Forelimb muscle (tissue), 1 donor: ENCODE measurements around the gene UCN. TPM values are rescaled to one million over a fixed set of nuclear protein-coding genes. Genes with fewer than 3 reads are reported as not detected.
"Not testable (repeated sequence)": the region's sequence is repeated elsewhere in the genome, so short reads cannot be mapped to it uniquely, and the experiment has no call there.

Experiments
- DNase-seq: peaks from one replicate; pipeline ENCODE4 v3.0.0-alpha.2; 2013; ENCODE audit warnings: low read depth
- polyA plus RNA-seq: library from polyadenylated mRNA; unstranded; fragments of 120-200 nt; gene quantifications from one replicate; pipeline ENCODE4 v1.2.1, GENCODE V29; 2013; ENCODE audit not compliant: insufficient read length

UCN gene
- polyA plus RNA-seq, 1 donor: 1.9 TPM

DNA sequence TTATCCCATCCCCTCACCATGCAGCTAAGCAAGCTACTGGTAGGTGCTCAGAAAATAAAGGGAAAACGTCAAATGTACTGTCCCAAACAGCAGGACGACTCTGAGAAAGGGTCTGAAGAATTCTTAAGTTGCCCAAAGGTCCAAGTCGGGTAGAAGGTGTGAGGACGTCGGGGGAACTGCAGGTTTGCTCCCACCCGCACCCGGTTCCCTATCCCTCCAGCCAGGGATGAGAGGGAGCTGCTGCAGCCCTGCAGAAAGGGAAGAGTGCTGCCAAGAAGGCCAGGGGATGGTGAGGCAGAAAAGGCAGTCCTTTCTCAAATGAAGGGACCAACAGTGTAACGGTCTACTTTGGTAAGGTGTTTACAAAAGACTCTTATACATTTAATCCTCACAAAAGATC, 6.9 kb upstream of the UCN start:
- DNase-seq: no peak

DNA sequence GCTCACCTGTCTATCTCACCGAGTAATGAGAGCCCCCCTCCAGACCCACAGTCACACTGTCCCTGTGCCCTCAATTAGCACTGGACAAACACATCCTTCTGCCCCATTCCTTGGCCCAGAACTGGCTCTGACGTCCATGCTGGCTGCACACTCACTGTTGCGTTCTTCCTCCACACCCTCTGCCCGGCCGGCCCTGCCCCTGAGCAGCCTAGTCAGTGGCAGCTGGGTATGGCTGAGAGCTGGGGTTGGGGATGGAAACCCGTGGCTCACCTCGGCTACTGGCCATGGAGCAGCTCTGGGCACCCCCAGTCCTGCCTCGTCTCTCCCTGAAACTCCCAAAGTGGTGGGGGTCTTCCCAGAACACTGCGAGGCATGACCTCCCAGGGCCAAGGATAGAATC, 6.5 kb upstream of the UCN start:
- DNase-seq: no peak

DNA sequence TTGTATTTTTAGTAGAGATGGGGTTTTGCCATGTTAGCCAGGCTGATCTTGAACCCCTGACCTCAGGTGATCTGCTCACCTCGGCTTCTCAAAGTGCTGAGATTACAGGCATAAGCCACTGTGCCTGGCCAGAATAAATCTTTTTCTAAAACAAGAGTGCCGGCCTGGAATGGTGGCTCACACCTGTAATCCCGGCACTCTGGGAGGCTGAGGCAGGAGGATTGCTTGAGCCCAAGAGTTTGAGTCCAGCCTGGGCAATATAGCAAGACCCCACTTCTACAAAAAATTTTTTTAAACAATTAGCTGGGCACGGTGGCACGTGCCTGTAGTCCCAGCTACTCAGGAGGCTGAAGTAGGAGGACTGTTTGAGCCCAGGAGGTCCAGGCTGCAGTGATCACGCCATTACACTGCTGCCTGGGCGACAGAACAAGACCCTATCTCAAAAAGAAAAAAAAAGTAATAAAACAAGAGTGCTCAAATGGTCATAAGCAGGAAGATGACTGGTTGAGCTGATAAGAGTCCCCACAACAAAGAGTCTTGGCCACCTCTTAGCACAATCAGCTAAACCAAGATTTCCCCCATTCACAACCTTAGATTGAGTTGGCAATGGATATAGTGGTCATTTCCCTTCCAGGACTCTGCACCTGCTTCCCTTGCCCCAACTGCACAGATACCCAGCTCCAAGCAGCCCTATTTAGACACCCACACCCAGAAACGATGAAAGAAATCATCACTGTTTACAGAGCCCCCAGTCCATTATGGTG, 5.8 kb upstream of the UCN start:
- no peak for DNase-seq

DNA sequence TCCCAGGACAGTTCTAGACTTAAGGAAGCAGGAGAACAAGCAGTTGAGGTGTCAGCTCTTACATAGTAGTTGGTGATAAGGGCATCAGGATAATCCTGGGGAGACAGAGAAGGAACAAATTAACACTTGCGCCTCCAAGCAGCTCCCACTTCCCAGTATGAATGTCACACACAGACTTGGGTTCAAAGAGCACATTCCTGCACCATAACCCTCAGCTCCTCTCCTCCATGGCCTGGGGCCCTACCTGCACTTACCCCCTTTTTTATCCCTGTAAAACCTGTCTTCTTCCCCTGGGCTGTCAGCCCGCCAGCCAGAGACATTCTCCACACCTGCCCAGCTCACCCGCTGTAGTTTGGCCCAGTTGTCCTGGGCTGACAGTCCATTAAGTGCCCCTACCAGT, 3.9 kb upstream of the UCN start:
- DNase-seq: no peak

DNA sequence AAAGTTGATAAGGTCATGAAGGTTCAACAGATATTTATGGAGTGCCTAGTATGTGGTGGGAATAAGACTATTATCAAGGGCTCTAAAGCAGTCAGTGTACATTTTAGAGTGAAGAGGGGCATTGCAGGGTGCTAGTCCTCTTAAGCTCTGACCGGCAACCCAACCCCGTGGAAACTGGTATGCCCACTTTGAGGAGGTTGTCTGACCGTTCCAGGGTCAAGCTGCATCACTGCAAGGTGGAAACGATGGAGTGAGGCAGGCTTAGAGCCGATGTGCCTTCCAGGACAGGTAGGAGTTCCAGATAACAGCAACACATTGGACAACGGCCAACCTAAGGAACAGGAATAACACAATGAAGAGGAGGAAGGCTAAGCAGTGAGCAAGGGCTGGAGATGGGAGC, 1.4 kb upstream of the UCN start:
- no peak for DNase-seq

DNA sequence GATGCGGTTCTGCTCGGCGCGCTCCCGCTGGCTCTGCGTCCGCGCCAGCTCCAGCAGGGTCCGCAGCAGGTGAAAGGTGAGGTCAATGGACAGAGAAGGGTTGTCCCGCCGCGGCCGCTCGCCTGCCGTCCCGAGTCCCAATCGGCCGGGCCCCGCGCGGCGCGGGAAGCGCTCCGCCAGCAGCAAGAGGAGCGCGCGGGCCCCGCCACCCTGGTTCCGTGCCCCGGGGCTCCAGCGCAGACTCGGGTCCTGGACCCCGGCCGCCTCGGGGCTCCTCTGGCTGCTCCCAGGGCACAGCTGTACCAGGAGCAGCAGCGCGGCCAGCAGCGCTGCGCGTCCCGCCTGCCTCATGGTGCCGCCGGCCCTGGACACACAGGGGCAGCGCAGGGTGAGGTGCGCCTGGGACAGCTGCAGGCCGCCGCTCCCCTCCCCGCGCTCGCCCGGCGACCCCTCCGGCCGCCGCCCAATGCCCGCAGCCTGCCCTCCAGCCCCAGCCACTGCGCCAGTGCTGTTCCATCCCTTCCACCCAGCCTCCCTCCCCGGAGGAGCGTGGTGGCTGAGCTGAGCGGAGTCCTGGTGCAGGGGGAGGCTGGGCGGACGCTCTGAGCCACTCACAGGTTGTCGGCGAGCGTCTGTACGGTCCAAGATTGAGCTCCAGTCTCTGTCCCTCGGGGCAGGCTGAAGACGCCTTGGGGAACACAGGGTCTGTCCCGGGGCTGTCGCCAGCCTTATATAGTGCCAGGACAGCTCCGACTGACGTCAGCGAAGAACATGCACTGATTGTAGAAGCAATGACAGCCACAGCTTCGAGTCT, 493 bp downstream of the UCN start:
- no peak for DNase-seq

DNA sequence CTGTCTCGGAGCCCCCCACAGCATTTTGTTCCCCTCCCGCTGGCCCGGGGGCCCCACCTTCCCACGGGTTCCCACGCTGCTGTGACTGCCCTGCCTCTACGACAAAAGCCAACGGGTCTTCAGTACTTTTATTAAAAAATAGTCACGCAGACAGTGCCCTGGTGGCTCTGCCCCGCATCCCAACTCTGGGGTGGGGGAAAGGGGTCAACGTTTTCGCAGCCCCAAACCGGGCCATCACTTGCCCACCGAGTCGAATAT, 1.0 kb downstream of the UCN start:
- DNase-seq: no peak

DNA sequence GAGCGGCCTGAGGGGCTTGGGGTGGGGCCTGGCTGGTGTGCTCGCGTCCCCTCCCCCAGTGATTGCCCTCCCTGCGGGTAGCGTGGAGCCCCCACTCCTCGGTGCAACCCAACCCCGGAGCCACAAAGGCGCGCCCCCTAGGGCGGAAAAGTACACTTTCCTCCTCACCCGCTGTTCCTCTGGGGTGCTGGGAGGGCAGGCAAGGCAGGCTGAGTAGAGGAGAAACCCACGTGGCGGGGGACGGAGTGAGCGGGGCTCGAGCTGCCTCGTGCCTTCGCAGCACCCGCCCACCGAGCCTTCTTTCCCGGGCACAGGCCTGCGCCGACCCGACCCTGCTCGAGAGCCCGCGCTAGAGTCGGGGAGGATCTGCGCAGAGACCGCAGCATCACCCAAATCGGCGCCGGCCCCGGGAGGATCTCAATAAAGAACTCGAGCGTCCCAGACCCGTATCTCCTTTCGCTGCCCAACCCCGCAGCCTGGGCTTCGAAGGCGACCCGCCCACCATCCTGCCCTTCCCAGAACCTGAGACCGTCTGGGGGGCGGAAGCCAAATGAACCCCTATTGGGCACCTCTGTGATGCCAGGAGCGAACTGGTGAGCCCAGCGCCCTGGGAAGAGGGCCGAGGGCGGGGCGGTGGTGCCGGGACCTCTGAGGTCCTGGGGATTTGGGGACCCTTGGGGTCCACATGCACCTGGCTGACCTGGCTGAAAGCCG, 1.5 kb downstream of the UCN start:
- no peak for DNase-seq

DNA sequence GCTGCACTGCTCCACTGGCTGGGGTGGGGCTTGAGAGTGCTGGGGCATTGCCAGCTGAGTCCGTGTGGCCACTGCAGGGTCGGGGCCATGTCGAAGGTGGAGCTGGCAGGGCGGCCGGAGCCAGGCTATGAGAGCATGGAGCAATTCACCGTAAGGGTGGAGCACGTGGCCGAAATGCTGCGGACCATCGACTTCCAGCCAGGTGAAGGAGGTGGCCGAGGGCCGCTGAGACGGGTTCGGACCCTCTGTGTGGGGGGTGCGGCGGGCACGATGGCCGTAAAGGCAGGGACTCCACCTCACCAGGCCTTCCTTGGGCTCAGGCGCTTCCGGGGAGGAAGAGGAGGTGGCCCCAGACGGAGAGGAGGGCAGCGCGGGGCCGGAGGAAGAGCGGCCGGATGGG, 2.1 kb downstream of the UCN start:
- no peak for DNase-seq

DNA sequence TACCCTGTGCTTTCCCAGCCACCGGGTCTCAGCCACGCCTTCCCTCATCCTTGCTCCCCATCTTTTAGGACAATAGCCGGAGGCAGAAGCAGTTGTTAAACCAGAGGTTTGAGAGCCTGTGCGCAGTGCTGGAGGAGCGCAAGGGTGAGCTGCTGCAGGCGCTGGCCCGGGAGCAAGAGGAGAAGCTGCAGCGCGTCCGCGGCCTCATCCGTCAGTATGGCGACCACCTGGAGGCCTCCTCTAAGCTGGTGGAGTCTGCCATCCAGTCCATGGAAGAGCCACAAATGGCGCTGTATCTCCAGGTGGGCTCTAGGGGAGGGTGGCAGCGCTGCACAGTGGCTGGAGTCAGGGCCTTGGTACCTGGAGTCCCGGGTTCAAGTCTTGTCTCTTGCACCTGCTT, 2.7 kb downstream of the UCN start:
- no peak for DNase-seq

DNA sequence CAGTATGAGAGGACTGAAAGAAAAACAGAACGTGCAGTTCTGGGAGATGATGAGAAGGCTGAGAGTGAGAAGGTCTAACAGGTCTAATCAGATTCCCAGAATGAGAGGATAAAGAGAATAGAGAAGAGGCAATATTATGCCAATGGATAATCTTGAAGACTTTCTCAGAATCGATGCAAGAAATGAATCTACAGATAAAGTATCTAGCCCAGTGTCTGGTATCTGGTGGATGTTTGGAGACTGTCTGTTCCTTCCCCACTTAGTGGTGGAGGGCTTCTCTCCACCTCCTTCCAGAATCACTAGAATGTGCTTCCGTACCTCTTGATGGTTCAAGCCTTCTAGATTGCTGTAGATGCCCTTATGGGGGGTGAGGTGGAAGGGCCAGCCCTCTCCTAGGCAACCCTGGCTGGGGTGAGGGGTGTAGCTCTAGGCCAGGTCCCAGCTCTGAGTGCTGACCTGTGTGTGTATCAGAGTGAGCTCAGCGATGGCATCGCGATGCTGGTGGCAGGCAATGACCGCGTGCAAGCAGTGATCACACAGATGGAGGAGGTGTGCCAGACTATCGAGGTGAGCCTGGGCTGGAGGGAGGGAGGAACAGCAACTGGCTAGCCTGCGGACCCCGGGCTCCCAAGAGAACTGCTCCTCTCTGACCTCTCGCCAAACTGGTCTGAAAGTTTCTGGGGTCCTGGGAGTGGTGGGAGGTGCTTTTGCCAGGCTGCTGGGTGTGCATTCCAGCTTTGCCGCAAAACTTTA, 3.6 kb downstream of the UCN start:
- no peak for DNase-seq

DNA sequence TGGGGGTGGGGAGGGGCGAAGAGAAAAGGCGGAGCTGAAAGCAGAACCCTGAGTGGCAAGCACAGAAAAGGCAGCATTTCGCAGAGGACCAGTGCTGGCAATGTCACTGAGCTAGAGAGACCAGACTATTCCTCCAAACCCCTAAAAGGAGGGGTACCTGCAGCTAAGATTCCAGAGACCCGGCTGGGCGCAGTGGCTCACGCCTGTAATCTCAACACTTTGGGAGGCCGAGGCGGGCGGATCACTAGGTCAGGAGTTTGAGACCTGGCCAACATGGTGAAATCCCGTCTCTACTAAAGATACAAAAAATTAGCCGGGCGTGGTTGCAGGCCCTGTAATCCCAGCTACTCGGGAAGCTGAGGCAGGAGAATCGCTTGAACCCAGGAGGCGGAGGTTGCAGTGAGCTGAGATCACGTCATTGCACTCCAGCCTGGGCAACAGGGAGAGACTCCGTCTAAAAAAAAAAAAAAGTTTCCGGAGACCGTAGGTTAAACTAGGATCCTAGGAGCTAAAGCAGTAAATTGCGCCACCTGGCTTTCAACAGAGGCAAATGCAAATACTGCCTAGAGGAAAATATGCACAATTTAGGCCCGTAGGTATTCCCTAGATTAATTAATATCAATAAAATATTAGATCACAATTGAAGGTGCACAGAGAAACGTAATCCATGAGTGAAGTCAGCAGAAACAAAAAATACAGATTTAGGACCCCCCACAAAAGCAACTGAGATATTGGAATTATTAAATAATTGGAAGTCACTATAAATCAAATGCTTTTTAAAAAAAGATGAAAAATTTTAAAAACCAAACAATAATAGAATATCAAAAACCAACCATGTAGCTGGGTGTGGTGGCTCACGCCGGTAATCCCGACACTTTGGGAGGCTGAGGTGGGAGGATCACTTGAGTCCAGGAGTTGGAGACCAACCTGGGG, 4.9 kb downstream of the UCN start:
- no peak for DNase-seq

DNA sequence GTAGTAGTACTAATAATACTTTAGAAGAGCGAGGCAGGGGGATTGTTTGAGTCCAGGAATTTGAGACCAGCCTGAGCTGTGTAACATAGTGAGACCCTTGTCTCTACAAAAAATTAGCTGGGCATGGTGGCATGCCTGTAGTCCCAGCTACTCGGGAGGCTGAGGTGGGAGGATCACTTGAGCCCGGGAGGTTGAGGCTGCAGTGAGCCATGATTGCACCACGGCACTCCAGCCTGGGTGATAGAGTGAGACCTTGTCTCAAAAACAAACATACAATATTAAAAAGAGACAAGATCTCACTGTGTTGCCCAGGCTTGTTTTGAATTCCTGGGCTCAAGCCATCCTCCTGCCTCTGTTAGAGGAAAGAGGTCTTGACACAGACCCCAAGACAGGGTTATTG, 7.6 kb downstream of the UCN start:
- not testable (repeated sequence) for DNase-seq

DNA sequence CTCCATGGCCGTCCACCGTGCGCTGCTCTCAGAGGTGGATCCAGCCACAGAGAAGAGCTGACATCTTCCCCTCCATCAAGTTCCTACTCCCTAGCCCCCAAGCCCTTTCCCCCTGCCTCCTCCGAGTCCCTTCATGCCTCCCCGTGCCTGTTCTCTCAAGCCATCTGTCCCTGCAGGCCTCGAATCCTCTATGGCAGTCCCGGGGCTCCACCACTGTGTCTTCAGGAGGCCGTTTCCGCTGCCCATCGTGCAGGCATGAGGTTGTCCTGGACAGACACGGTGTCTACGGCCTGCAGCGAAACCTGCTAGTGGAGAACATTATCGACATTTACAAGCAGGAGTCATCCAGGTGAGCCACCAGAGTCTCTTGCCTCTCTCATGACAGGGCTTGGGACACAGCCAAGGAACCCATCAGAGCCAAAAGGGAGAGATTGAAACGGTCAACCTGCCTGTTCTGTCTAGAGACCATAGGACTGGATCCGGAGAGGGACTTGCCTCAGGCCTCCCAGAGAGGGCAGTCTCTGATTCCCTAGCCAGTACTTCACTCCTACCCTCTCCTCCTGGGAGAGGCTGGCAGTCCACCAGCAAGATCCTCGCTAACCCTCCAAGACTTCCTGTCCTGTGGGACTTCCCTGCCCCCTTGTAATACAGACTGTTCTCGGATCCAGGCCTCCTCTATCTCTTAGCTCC, 9.7 kb downstream of the UCN start:
- DNase-seq: no peak

DNA sequence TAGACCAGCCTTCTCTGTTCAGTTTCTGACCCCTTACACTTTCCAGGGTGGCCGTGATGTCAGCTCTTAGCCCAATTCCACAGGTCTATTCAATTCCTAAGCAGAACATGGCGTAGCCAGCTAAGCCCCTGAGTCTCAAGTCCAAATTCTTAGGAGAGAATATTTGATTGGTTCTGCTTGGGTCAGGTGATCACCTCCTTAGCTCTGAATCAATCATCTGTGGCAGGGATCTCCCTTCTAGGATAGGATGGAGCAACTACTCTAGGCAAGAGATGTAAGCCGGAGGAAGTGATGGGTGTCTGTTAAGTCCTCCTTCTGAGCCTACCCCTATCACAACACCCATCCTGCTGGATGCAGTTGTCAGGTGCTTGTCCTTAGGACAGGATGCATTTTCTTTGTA, 11.1 kb downstream of the UCN start:
- no peak for DNase-seq

DNA sequence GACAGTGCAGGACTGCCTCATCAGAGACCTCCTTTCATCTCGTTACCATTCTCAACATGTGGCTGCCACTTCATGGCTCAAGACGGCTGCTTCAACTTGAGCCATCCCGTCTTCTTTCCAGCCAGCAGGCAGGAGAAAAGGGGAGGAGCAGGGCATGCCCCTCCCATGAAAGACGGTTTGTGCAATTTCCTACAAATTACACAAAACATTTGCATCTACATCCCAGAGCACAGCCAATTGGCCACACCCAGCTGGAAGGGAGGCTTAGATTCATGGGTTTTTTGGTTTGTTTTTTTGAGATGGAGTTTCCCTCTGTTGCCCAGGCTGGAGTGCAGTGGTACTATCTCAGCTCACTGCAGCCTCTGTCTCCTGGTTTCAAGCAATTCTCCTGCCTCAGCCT, 11.8 kb downstream of the UCN start:
- DNase-seq: no peak

DNA sequence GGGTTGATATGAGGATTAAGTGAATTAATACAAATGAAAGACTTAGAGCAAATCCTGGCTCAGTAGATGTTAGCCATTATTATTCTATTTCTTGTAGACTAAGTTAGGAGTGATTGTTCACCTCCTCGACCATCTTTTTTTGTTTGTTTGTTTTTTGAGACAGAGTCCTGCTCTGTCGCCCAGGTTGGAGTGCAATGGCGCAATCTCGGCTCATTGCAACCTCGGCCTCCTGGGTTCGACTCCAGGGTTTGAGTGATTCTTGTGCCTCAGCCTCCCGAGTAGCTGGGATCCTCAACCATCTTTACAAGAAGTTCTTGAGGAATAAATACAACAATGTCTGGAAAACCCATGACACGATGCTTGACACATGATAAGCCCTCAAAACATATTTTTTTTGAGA, 13.3 kb downstream of the UCN start:
- no peak for DNase-seq

DNA sequence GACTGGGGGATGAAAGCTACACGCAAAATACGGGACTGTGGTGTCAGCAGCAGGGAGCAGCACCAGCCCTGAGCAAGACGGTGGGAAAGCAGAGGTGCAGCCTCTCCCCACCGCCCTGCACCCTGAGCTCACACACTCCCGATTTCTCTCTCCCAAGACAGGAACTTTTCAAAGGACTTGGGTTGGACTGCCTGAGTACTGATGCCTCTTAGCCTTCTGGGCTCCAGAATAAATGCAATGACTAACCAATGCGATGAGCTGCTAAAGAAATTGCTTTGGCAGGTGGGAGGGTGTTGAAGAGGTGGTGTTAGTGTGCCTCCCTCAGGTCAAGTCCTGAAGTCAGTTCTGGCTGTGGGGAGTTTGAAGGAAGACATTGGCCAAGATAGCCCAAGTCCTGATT, 16.4 kb downstream of the UCN start:
- DNase-seq: no peak

DNA sequence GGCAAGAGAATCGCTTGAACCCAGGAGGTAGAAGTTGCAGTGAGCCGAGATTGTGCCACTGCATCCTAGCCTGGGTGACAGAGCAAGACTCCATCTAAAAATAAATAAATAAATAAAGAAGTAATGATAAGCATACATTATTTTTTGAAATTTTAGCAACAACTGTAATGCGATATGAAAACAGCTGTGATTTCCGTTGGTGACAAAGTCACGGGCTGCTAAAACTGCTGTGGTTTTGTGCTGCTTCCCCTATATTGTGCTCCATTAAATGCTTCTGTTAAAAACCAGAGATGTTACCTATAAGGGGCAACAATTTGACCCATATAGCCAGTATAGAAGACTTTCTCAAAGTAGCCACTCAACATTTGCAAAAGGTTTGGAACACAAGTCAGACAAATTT, 17.7 kb downstream of the UCN start:
- DNase-seq: no peak

DNA sequence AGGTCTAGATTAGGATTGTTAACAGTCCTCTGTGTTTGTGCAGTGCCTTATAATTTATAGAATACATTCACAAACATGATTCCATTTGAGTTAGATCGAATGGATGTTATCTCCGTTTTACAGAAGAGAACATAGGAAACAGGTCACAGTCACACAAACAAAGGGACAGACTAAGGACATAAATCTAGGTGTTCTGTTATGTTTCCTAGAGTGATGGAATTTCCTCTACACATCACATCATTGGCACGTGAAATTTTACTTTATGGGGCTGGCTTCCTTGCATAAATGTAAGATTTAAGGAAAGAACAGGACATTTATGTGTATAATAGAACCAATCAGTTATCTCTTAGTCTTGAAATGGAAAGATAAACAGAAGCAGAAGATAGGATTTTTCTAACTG, 19.6 kb downstream of the UCN start:
- no peak for DNase-seq

DNA sequence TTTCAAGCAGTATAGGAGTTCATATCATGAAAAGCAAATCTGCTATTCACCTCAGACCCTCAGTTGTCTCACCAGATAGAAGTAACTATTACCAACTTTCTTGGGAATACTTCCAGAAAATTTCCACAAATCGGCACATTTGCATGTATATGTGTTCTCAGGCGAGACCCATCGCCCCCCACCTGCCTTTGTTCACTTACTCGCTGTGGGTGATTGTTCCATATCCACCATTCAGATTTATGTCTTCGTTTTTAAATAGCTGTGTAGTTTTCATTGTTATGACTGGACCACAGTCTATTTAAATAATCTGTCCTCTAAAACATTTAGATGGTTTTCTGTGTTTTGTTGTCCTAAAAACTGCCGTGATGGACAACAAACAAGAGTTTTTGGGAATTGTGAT, 22.8 kb downstream of the UCN start:
- DNase-seq: no peak
